OCI-M1 (cell line): ENCODE measurements around the gene YJU2.

Experiments
- DNase-seq: peaks from one replicate; lab custom pipeline; 2025; lab: John Stamatoyannopoulos, UW

YJU2 gene

GRCh38 chr19:4298810-4299550 lies 52.1 kb downstream of the YJU2 start:
- DNase-seq = no peak

GRCh38 chr19:4300589-4300988 lies 53.7 kb downstream of the YJU2 start:
- DNase-seq = no peak

- no peak for DNase-seq
These were observed 54.8 kb downstream of the YJU2 start for GRCh38 chr19:4301590-4302242.

DNA sequence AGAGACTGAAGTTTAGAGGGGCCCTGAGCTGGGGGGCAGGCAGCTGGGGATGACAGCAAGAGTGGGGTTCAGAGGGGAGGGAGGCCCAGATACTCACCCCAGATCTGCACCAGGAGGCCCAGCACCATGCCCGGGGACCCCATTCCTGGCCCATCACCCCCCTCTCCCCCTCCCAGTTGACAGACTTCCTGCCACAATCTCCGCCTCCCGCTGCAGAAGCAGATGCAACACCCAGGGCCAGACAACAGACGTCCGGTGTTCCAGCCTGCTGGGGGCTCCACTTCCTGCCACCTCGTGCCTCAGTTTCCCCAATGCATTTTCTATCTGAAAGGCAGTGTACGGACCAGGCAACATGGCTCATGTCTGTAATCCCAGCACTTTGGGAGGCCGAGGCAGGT lies 55.4 kb downstream of the YJU2 start, which contains the start of gene TMIGD2:
Gene TMIGD2, minus strand, starts transcription at position 147 of the 398 bp plus-strand sequence. Its CDS starts 4 bp downstream, at position 143.
- DNase-seq = no peak

DNA sequence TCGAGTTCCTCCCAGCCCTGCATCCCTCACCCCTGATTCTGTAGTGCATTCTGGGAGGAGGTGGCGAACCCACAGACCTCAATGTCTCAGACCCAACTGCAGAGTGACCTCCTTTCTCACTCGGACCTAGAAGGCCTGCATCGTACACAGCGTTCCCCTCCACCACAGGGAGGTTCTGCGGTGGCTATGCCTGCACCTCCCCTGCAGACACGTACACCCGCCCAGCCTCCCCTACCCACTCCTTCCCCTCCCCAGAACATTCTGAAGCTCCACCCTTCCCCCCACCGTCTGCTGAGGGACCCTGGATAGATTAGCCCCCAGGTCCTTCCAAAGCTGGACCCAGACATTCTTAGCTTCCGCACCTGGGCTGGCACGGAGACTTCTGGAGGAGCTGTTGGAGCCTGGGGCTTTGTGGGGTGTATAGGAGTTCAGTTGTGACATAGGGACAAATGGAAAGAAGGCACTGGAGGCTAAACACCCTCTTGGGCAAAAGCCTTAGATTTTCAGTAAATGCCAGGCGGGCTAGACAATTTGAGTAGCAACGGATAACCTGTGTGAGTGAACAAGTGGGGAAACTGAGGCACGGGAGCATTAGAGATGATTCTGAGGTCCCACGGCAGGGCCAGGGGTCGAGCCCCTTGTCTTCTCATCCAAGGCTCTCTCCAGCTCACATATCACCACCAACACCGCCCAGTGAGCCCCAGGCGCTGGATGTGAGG lies 57.1 kb downstream of the YJU2 start:
- DNase-seq = no peak

DNA sequence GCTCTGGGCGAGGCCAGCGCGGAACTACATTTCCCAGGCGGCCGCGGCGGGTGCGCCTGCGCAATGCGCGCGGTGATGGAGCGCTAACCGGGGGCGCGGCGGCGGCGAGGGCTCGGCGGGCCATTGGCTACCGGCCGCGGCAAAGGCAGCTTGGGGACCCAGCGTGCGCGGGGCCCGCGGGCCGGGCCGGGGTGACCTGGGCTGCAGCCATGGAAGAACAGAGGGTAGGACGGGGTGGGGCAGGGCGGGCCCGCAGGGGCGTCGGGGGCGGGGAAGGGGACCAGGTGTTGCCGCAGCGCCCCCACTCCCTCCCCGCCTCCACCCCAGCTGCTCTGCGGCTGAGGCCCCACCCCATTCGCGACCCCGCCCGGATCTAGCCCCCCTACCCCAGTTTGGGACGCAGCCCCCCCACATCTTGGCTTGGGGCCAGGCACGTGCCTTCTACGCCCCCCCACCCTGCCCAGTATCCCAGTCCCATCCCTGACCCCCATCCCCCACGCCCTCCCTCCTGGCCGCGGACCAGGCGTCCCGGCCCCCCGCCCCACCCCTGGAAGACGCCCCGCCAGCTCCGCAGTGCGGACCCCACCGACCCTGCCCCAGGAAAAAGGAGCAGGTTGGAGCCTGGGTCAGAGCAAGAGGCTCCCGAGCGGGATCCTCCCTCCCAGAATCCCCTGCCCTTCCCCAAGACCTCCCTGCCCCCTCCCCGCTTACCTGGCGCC lies 57.8 kb downstream of the YJU2 start, which contains the start of gene FSD1:
Gene FSD1, plus strand, starts transcription at position 61 of the 719 bp plus-strand sequence. Its CDS starts 149 bp downstream, at position 210.
- peak; percentile 30 for DNase-seq

DNA sequence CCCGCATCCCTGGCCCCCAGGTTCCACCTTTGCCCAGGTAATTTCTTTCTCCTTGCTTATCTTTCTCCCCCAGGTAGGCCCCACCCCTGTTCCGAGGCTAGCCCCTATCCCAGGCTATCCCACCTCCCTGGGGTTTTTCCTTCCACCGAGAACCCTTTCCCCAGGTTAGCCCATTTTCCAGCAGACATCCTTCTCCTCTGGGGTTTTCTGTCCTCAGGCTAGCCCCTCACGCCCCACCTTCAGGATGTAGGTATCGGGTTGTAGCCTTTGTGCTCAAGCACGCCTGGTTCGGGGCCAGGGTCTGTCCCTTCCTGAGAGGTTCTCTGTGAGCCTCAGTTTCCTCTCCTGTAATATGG lies 58.4 kb downstream of the YJU2 start:
- no peak for DNase-seq

GRCh38 chr19:4305659-4306058 lies 58.8 kb downstream of the YJU2 start:
- DNase-seq = no peak

GRCh38 chr19:4310247-4311121 lies 63.6 kb downstream of the YJU2 start:
- peak; percentile 2 for DNase-seq

DNA sequence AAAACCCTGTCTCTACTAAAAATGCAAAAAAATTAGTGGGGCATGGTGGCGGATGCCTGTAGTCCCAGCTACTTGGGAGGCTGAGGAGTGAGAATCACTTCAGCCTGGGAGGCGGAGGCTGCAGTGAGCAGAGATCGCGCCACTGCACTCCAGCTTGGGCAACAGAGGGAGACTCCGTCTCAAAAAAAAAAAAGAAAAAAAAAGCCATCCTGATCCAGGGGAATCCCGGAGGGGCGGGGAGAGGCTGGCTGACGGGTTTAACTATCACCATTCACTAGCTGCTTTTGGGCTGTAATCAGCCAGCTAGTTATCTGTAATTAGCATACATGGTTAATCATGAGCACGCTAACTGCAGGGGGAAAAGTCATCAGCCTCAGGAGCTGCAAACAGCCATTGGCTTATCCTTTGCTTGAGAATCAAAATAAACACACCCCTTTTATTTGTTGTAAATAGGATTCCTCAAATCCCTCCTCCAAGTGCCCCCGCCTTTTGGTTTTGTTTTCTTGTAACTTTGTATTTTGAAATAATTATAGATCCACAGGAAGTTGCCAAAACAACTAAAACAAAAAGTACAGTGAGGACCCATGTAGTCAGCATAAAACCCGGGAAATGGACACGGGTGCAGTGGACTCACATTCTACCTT lies 67.1 kb downstream of the YJU2 start:
- no peak for DNase-seq

DNA sequence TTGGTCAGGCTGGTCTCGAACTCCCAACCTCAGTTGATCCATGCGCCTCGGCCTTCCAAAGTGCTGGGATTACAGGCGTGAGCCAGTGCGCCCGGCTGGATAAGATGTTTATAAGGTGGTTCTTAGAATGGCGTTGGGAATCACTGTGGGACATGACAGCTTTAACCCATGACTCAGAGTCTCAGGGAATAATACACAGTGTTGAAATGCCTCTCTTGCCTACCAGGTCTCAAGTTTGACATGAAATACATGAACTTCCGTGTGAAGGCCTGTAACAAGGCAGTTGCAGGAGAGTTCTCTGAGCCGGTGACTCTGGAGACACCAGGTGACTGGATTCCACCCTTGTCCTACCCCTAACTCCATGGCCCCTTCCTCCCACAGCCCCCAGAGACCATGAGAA lies 70.1 kb downstream of the YJU2 start:
- no peak for DNase-seq

GRCh38 chr19:4318460-4318859 lies 71.6 kb downstream of the YJU2 start:
- no peak for DNase-seq
